Heart left ventricle (tissue), 16 donors: ENCODE results near the gene CDK5. TPM values are rescaled to one million over a fixed set of nuclear protein-coding genes. Genes with fewer than 3 reads are reported as not detected.
"Not testable (repeated sequence)": the region's sequence is repeated elsewhere in the genome, so short reads cannot be mapped to it uniquely, and the experiment has no call there.

Experiments
- ATAC-seq, 4 donors: fragments of 200-7000 bp; cut with Tn5 transposase; one replicate each; pipeline ENCODE4 v1.9.1; 2020 to 2022; ENCODE audit warnings: moderate library complexity in 4 of 4, mild to moderate bottlenecking in 3 of 4, moderate number of reproducible peaks in 1 of 4
- DNase-seq, 5 donors: peaks; one replicate each; pipeline ENCODE4 v3.0.0-alpha.2; 2020
- H3K27ac ChIP-seq, 12 donors: fragments of 200-600 bp; sonication (generic) in 4 of 12; one replicate each; pipeline versions ENCODE4 v1.5.0 to v1.8.0; 2016 to 2022; ENCODE audit warnings: mild to moderate bottlenecking in 2 of 12
- H3K27me3 ChIP-seq, 9 donors: fragments of 200-600 bp; sonication (generic) in 2 of 9; one replicate each; pipeline versions ENCODE4 v1.5.1 to v1.8.0; 2016 to 2022; ENCODE audit warnings: mild to moderate bottlenecking in 3 of 9
- H3K36me3 ChIP-seq, 9 donors: fragments of 200-600 bp; sonication (generic) in 2 of 9; one replicate each; pipeline versions ENCODE4 v1.5.0 to v1.8.0; 2018 to 2022; ENCODE audit warnings: mild to moderate bottlenecking in 2 of 9
- H3K4me1 ChIP-seq, 12 donors: fragments of 200-600 bp; sonication (generic) in 4 of 12; one replicate each; pipeline versions ENCODE4 v1.5.0 to v1.8.0; 2016 to 2022; ENCODE audit warnings: mild to moderate bottlenecking in 3 of 12
- H3K4me3 ChIP-seq, 12 donors: fragments of 200-600 bp; sonication (generic) in 4 of 12; one replicate each; pipeline versions ENCODE4 v1.5.0 to v1.8.0; 2017 to 2022; ENCODE audit warnings: mild to moderate bottlenecking in 9 of 12, moderate library complexity in 4 of 12
- H3K9me3 ChIP-seq, 12 donors: fragments of 200-600 bp; sonication (generic) in 4 of 12; one replicate each; pipeline versions ENCODE4 v1.5.0 to v1.8.0; 2016 to 2022; ENCODE audit warnings: mild to moderate bottlenecking in 1 of 12
- POLR2A ChIP-seq, 2 donors: fragments of 450-650 bp; IDR thresholded peaks; one replicate each; pipeline ENCODE4 v1.6.1; 2017; ENCODE audit warnings: antibody characterized with exemption in 2 of 2, mild to moderate bottlenecking in 2 of 2, moderate library complexity in 2 of 2
- WGBS, 4 donors: extraction: QIAGEN DNeasy Blood & Tissue Kit in 2 of 4; methylation state at CpG; one replicate each; pipeline versions ENCODE4 v1.1.5 to v1.1.7; 2013 to 2018; 5-methylcytosine and 5-hydroxymethylcytosine counted together
- intact Hi-C, 10 donors: fragments of 100-400 bp; cut with DNase I; formaldehyde crosslinking; loops; one replicate each; pipeline versions ENCODE4 v1.11.1 to v1.14.2; 2022
- polyA plus RNA-seq, 2 donors: library from polyadenylated mRNA; stranded (reverse); fragments of 200-250 nt; gene quantifications; one replicate each; pipeline ENCODE4 v1.2.3, GENCODE V29; 2013
- total RNA-seq, 9 donors: library from RNA; depleted of rRNA in 2 of 9; stranded (reverse); fragments of >200 nt in 2 of 9; fragmentation: NEBNext Ultra II Directional in 3 of 9; extraction: Animal tissue kit (Norgen Biotek cat#: 25700) in 3 of 9; gene quantifications; one replicate each; pipeline versions ENCODE4 v1.1.0 to v1.2.4, GENCODE V29; 2016 to 2023
- TF ChIP-seq, protein P1 (sequence below), 12 donors: fragments of 200-600 bp; sonication (generic) in 4 of 12; IDR thresholded peaks; one replicate each; pipeline versions ENCODE4 v1.5.0 to v1.8.0; 2018 to 2022; ENCODE audit warnings: antibody characterized with exemption in 12 of 12, mild to moderate bottlenecking in 5 of 12
- donor health status: ischemic (EF 13 %, LVEDD 7.1; RV severe dilation, severe dysfunction).
- donor health status: healthy with polysubstance abuse.
- donor health status: DM: no; HTN: yes; CAD: no.
- donor health status: DM: no; HTN: no; CAD: no.
- donor health status: ischemic (EF 25% LVEDD 6.9; RV normal size, moderate dysfunction).
- donor health status: ischemic (EF 25% LVEDD 5.7; RV mildly dilated, moderate dysfunction).
- donor health status: healthy.
- donor health status: DM: yes; HTN: yes; CAD: no.
- donor health status: ischemic (EF 35%, LVEDD 5.7; RV mildly dilated, moderate dysfunction).
- donor health status: nonischemic (EF 11% LVEDD 7.7; RV severe dilation, severe dysfunction).
- donor health status: DM: yes; HTN: yes; CAD: no.
- donor health status: PGD.
- donor health status: ischemic (EF 29% LVEDD 5.4; RV normal size, mild dysfunction).
- donor health status: nonischemic (EF 23%, LVEDD 6.1; RV moderate dilation, normal function).

The CDK5 gene
- total and polyA plus RNA-seq, 11 donors: 5.6 to 13.7 (median 7.6) TPM

DNA sequence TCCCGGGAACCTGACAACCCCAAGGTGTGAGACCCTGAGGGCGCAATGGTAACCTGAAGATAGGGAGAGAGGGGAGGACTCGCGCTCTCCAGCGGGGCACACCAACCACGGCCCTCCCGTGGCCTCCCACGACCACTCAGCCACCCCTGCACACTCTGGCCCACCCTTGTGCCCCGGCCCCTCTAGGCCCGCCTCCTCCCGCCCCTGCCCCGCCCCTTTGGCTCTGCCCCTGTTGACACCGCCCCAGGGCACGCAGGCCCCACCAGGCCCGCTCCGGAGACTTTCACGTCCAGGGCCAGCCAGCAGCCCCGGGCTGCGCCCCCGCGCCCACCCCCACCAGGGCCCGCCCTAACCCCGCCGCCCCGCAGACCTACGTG is 44.4 kb downstream of the CDK5 start:
- peaks cover 0 to 6% (median 0%) of the 10 kb centered on the region in 9 donors for H3K36me3 ChIP-seq
- intact Hi-C loops: loop anchor here in 1 of 10 donors (2.0 kb wide), 1 partner anchor 97 kb away; no protein-coding TSS in a partner anchor
- H3K27me3 ChIP-seq: peaks cover 0 to 22% (median 6%) of the 10 kb centered on the region in 9 donors
- WGBS, 4 donors: 28 to 48% (median 32%) methylated on average over 21 to 26 of the region's 26 CpGs
- no peaks in the 10 kb centered on the region for H3K9me3 ChIP-seq
- H3K4me3 ChIP-seq: peak overlapping the region in 10 of 12 donors; percentile 12 to 57 (median 38)
- no peak for TF ChIP-seq POLR2A (IDR thresholded peaks at IDR 0.05)
- TF ChIP-seq, protein P1, sequence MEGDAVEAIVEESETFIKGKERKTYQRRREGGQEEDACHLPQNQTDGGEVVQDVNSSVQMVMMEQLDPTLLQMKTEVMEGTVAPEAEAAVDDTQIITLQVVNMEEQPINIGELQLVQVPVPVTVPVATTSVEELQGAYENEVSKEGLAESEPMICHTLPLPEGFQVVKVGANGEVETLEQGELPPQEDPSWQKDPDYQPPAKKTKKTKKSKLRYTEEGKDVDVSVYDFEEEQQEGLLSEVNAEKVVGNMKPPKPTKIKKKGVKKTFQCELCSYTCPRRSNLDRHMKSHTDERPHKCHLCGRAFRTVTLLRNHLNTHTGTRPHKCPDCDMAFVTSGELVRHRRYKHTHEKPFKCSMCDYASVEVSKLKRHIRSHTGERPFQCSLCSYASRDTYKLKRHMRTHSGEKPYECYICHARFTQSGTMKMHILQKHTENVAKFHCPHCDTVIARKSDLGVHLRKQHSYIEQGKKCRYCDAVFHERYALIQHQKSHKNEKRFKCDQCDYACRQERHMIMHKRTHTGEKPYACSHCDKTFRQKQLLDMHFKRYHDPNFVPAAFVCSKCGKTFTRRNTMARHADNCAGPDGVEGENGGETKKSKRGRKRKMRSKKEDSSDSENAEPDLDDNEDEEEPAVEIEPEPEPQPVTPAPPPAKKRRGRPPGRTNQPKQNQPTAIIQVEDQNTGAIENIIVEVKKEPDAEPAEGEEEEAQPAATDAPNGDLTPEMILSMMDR (IDR thresholded peaks at IDR 0.05): no peak
- peaks cover 0 to 68% (median 27%) of the 10 kb centered on the region in 12 donors for H3K4me1 ChIP-seq
- H3K27ac ChIP-seq: no peak overlapping the region
- DNase-seq (no peak), ATAC-seq (peak in 2 of 4 donors; percentile 7 to 12)

GRCh38 chr7:151012911-151013347 is 44.8 kb downstream of the CDK5 start:
- H3K27me3 ChIP-seq: peaks cover 0 to 22% (median 2%) of the 10 kb centered on the region in 9 donors
- intact Hi-C loops: loop anchor here in 1 of 10 donors (2.0 kb wide), 1 partner anchor 98 kb away; no protein-coding TSS in a partner anchor
- H3K27ac ChIP-seq: peak overlapping the region in 2 of 12 donors; percentile 13 to 29
- ATAC-seq (no peak), DNase-seq (no peak)
- H3K36me3 ChIP-seq: peaks cover 0 to 6% (median 0%) of the 10 kb centered on the region in 9 donors
- peak overlapping the region in 7 of 12 donors; percentile 12 to 42 (median 27) for H3K4me3 ChIP-seq
- 33 to 47% (median 40%) methylated on average over 17 to 23 of the region's 23 CpGs for WGBS, 4 donors
- no peak for TF ChIP-seq POLR2A (IDR thresholded peaks at IDR 0.05)
- TF ChIP-seq, protein P1 (IDR thresholded peaks at IDR 0.05): peak in 11 of 12 donors; percentile 14 to 56 (median 34)
- H3K4me1 ChIP-seq: peaks cover 0 to 68% (median 27%) of the 10 kb centered on the region in 12 donors
- H3K9me3 ChIP-seq: no peaks in the 10 kb centered on the region

- Histone ChIP-seq H3K4me1 (peaks cover 0 to 73% (median 31%) of the 10 kb centered on the region in 12 donors), H3K36me3 (peaks cover 0 to 6% (median 0%) of the 10 kb centered on the region in 9 donors), H3K27ac (peak overlapping the region in 2 of 12 donors; percentile 13 to 29), H3K9me3 (no peaks in the 10 kb centered on the region), H3K27me3 (peaks cover 0 to 22% (median 0%) of the 10 kb centered on the region in 9 donors), H3K4me3 (no peak overlapping the region)
- intact Hi-C loops: loop anchor here in 1 of 10 donors (2.0 kb wide), 1 partner anchor 99 kb away; no protein-coding TSS in a partner anchor
- WGBS, 4 donors: 65 to 75% (median 72%) methylated on average over 6 of the region's 6 CpGs
- DNase-seq (no peak), ATAC-seq (no peak)
- TF ChIP-seq, protein P1 (IDR thresholded peaks at IDR 0.05): no peak
- TF ChIP-seq POLR2A (IDR thresholded peaks at IDR 0.05): no peak
These were observed 45.5 kb downstream of the CDK5 start for GRCh38 chr7:151012031-151012692.

DNA sequence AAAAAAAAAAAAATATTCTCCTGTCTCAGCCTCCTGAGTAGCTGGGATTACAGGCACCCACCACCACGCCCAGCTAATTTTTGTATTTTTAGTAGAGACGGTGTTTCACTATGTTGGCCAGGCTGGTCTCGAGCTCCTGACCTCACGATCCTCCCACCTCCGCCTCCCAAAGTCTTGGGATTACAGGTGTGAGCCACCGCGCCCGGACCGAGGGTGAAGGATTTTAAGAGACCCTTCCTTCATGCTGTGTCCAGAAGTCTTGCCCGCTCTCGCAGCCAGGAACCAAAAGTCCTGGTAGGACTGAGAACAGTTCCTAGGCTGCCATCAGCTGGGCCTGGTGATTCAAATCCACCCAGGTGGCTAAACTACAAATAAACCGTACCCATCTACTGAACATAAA is 46.1 kb downstream of the CDK5 start:
- Histone ChIP-seq H3K27me3 (peaks cover 0 to 17% (median 0%) of the 10 kb centered on the region in 9 donors), H3K4me1 (peaks cover 0 to 79% (median 37%) of the 10 kb centered on the region in 12 donors)
- H3K27ac ChIP-seq, DNase-seq, H3K36me3 ChIP-seq, H3K9me3 ChIP-seq, ATAC-seq, H3K4me3 ChIP-seq: not testable (repeated sequence)
- 86 to 94% (median 89%) methylated on average over 12 of the region's 12 CpGs for WGBS, 4 donors
- intact Hi-C loops: loop anchor here in 1 of 10 donors (2.0 kb wide), 1 partner anchor 99 kb away; no protein-coding TSS in a partner anchor
